Stimulated activated CD8-positive, alpha-beta memory T cell treated with anti-CD3 and anti-CD28 coated beads, Interleukin-15, amount 100 ng/mL, for 1 hour (primary cell): Measurements from ENCODE around the gene MAST4.
"Not testable (repeated sequence)": the region's sequence is repeated elsewhere in the genome, so short reads cannot be mapped to it uniquely, and the experiment has no call there.

Experiments
- DNase-seq: peaks from one replicate; pipeline ENCODE4 v3.0.0-alpha.2; 2020; ENCODE audit warnings: low read depth

Gene MAST4

DNA sequence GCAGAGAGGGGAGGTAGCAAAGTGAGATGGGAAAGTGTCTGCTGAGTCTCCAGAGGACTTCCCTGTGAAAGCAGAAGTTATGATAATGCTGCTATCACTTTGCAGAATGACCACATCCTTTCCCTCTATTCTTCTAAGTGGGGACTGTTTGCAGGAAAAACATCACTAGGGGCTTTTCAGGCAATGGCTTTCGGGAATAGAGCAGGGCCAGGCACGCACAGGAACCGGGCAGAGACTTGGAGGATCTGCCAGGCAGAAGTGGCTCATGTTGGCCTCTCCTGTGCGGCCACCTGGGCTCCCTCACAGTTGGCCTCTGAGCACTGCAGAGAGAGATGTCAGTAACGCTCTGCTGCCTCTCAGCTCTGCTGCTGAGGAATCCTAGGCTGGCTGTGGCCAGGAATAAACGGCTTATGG is 214.7 kb downstream of the MAST4 start:
- DNase-seq = no peak

GRCh38 chr5:66812291-66812690 is 216.1 kb downstream of the MAST4 start:
- no peak for DNase-seq

DNA sequence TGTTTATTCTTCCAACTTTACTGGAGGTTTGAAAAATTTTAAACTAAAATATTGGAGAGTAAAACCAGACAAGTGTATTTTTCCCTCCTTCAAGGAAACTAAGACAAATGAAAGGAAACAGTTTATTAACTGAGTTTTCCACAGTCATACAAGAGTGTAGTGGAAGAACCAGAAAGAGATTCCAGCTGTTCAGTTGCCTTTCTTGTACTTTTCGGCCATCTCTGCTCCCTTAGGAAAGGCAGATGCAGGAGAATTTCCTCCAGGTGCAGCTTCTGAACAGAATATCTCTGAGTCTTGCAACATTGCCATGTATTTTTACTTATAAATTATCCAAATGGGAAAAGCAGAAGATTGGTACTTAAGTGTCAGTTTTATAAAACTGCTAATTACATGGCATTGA is 217.1 kb downstream of the MAST4 start:
- DNase-seq = no peak

- DNase-seq = no peak
Observed at GRCh38 chr5:66814146-66814991, 218.2 kb downstream of the MAST4 start.

DNA sequence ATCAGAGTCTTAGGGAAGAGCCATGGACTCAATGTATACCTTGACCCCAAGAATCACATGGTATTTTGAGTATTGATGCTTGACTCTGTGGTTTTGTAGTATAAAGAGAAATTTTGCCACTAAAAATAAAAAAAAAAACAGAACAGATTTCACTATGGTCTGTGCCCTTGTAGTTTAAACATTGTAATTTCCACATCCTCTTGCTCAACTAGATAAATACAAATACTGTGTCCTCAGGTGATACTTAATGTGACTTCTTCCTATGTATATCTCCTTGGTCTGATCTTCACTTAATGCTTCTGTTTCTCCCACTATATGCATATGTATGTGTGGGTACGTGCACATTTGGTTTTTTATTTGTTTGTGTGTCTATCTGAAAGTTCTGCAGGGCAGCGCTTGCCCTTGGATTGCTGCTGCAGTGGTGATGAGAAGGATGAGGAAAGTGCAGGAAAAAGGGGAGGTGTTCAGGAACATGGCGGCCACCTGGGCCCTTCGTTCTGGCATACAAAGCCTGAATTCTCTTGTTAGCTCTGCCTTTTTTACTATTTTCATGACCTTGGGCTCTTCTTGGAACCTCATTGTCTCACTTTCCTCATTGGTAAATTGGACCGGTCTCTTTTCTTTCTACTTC is 222.2 kb downstream of the MAST4 start:
- DNase-seq = no peak

DNA sequence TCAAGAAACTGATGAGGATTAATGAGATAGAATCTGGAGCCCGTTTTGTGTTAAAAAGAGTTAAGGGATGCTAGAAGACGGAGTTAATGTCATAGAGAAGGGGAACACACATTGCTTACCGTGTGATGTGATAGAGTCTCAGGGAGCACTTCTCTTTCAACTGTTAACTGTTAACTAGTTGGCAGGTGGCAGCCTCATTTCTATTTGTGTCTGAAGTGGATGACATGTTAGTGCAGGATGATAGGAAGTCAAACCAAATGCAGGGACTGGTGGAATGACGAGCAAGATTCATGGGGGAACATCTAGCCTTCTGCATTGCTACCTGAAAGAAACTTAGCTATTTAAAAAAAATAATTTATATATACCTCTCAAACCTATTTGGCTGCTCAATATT is 222.7 kb downstream of the MAST4 start:
- no peak for DNase-seq

DNA sequence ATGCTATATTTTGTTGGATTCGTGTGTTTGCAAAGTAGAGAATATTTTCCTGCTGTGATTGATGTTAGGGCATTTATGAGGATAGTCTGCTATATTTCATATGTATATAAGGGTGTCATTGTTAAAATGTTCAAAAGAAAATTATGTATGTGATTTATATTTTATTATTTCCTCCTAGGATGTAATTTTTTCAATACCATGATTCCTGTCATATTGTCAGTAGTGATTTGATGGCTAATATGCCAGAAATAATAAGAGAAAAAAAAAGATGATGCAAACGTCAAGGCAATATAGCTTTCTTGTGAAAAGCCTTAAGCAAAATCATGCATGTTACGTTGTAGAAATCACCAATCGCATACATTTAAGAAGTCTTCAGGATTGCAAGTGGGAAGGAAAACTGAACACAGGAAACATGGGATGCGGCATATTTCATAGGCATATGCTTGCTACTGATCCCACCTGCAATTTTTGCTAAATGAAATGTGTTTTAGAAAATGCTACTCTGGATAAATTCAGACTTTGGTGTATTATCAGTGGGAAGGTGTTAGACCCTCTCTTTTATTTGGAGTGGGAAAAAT is 224.5 kb downstream of the MAST4 start:
- no peak for DNase-seq

- no peak for DNase-seq
Observed at GRCh38 chr5:66821688-66822429, 225.7 kb downstream of the MAST4 start.

- DNase-seq = not testable (repeated sequence)
Observed at GRCh38 chr5:66822906-66823305, 226.7 kb downstream of the MAST4 start.

GRCh38 chr5:66824476-66824875 is 228.3 kb downstream of the MAST4 start:
- DNase-seq = no peak

GRCh38 chr5:66826263-66826662 is 230.1 kb downstream of the MAST4 start:
- DNase-seq = no peak

DNA sequence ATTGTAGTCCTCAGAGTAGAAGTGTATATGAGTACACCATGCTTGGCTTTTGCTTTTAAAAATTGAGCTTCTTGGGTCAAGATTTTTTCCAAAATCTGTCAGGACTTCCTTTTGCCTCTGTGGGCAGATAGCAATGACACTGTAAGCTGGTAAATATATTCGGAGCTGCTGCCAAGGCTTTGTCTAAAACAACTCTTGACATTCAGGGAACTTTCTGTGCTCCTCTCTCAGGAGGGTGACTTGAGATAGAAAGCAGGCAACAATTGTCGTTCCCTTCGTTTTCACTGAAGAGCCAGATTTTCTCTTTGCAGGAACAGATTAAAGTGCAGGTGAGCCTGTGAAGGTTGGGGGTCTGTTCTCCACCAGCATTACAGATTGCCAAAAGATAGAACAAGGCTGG is 230.5 kb downstream of the MAST4 start:
- no peak for DNase-seq

DNA sequence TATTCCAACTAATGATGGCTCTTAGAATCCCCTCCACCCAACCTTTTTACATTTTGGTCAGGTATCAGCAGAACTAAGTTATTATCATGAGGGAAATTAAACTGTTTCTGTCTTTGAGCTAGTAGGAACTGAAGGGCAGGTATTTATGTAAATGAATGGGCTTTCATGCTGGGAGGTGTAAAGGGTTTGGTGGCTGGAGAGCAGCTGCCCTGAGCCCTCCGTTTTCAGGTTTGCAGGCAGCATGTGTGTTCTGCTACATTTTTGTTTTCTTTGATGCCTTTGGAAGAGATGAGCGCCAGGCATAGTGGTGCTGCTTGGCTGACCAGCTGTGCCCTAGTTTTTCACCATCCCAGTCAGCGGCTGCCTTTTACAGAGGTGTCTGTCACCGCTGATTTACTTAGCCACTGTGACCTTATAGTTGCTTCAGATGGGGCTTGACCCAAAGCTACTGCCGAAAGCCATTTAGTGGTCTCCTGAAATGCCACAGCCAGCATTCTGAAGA is 231.9 kb downstream of the MAST4 start:
- DNase-seq = no peak

DNA sequence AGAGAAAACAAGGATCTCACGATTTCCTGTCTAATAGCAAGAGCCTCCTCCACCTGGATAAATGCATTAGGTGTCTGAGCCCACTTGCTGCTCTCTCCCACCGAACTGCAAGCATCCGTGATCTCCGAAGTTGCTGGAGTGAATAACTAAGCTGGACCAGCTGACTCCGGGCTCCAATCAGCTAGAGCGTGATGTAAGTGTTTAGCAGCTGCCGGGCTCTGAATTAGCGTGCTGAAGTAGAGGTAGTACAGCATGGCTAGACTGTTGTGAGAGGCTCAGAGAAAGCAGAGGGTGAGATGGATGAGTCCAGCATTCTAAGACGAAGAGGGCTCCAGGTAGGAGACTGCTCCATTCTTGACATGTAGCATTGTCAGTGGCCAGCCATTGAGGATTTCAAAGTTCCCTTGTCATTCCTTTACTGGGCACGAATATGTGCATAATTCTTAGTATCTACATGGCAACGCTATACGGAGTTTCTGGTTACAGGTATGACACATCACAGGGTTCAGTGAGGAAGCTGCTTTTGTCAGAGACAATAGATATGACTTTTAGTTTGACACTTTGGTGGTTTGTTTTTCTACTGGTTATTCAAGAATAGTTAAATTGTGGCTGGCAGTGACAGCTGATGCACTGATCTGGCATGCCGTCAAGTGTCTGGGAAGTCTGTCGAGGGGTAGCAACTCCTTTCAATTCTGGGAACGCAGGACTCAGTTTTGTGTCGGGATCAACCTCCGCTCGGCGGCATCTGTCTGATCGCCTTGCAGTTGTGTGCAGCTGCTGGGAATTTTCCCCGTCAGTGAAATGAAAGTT is 232.6 kb downstream of the MAST4 start:
- DNase-seq = peak; percentile 11

DNA sequence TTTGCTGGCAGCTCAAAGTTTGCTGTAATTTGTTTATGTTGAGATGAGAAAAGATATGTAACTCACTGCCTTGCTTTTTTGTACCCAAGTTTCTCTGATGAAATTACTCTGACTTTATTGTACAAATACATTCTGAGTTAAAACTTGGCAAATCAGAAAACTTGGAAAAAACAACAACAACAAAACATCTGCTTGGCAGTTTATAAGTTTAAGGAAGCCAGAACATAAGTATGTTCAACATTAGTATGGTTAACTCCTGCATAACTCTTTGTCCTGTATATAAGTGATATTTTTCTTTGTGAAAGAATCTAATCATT is 233.1 kb downstream of the MAST4 start:
- DNase-seq = no peak

DNA sequence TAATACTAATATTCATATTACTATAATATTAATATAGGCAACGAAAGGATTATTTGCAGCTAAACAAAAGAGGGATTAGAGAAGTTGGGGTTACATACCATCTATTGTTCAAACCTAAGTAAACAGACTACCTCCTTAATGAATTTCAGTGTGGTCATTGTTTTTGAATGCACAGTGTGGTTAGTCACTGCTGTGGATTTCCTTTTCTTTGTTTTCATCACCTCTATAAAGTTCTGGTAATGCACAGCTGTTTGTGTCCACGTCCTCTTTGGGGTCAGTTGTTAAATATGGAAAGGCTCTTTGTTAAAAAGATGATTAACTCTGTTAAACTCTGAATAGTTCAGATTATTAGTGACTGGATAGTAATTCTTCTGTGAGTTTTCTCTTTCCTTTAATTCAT is 233.6 kb downstream of the MAST4 start:
- DNase-seq = no peak

GRCh38 chr5:66830636-66831035 is 234.4 kb downstream of the MAST4 start:
- no peak for DNase-seq

GRCh38 chr5:66839636-66840185 is 243.5 kb downstream of the MAST4 start:
- no peak for DNase-seq

DNA sequence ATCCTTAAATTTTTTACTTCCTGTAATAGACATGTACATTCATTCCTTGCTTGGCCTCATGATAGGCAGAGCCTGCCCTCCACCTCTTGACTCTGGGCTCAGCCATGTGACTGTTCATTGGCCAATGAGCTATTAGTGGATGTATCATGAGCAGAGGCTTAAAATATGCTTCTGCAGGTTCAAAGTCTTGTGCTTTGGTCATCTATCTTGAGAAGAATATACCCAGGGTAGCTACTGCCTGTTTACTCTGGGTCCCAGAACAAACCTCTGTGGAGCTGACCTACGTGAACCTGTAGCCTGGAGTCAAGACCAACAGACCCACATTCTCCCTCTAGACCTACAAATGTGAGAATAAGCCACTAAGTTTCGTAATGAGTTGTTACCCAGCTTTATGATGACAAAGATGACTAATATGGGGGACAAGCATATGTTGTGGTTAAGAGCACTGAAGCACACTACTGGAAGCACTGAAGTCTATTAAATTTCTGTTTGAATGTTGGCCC is 244.4 kb downstream of the MAST4 start:
- DNase-seq = no peak

DNA sequence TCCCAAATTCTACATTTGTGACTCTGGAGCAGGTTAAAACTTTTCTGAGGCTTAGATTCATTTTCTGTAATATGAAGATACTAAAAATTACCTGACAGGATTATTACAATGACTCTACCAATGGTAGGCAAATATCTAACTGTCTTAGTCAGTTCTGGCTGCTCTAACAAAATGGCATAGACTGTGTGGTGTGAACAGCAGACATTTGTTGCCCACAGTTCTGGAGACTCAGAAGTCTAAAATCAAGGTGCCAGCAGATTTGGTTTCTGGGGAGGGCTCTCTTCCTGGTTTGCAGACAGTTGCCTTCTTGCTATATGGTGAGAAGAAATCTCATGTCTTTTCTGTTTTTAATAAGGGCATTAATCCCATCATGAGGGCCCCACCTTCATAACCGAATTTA is 245.1 kb downstream of the MAST4 start:
- no peak for DNase-seq

GRCh38 chr5:66842540-66842939 is 246.3 kb downstream of the MAST4 start:
- no peak for DNase-seq
